Vagina (tissue), 2 donors: ENCODE data around the gene TSNAX. TPM values are rescaled to one million over a fixed set of nuclear protein-coding genes. Genes with fewer than 3 reads are reported as not detected.
A peak's percentile ranks its signal among the peaks of the same experiment; 100 is the strongest.
"Not testable (repeated sequence)": the region's sequence is repeated elsewhere in the genome, so short reads cannot be mapped to it uniquely, and the experiment has no call there.

ENCODE experiments used
- DNase-seq, 2 donors: peaks; one replicate each; pipeline ENCODE4 v3.0.0-alpha.2; 2017; ENCODE audit errors: extremely low spot score in 2 of 2
- H3K27ac ChIP-seq: fragments of 200-600 bp; sonication (generic); one replicate; pipeline ENCODE4 v1.5.1; 2019
- H3K27me3 ChIP-seq: fragments of 200-600 bp; sonication (generic); one replicate; pipeline ENCODE4 v1.5.1; 2019
- H3K36me3 ChIP-seq, 2 donors: fragments of 200-600 bp; sonication (generic); one replicate each; pipeline ENCODE4 v1.5.1; 2017 to 2019
- H3K4me1 ChIP-seq: fragments of 200-600 bp; sonication (generic); one replicate; pipeline ENCODE4 v1.5.1; 2019
- H3K4me3 ChIP-seq, 2 donors: fragments of 200-600 bp; sonication (generic); 1 replicate in 1 of 2; 2 replicates in 1 of 2; pipeline ENCODE4 v1.5.1; 2016 to 2019
- H3K9me3 ChIP-seq: fragments of 200-600 bp; sonication (generic); one replicate; pipeline ENCODE4 v1.5.1; 2019
- CTCF ChIP-seq, 3 experiments: fragments of 450-650 bp in 2 of 3; fragments of 200-600 bp in 1 of 3; sonication (generic) in 1 of 3; IDR thresholded peaks; one replicate each; pipeline ENCODE4 v1.5.1; 2017 to 2019; ENCODE audit warnings: antibody characterized with exemption in 3 of 3, mild to moderate bottlenecking in 2 of 3, moderate library complexity in 2 of 3
- POLR2A ChIP-seq, 2 donors: fragments of 450-650 bp; IDR thresholded peaks; one replicate each; pipeline ENCODE4 v1.6.1; 2017; ENCODE audit warnings: antibody characterized with exemption in 2 of 2, mild to moderate bottlenecking in 2 of 2, moderate library complexity in 2 of 2
- POLR2AphosphoS5 ChIP-seq, 2 donors: sonication (generic); formaldehyde crosslinking; IDR thresholded peaks; one replicate each; pipeline ENCODE4 v1.9.0; 2017; ENCODE audit warnings: antibody characterized with exemption in 2 of 2, mild to moderate bottlenecking in 2 of 2, low read depth in 1 of 2; ENCODE audit not compliant: insufficient read depth in 1 of 2
- intact Hi-C: fragments of 100-400 bp; cut with DNase I; formaldehyde crosslinking; loops from one replicate; pipeline ENCODE4 v1.15.1; 2023
- total RNA-seq: library from RNA; depleted of rRNA; stranded (reverse); fragments of >200 nt; gene quantifications from one replicate; pipeline ENCODE4 v1.2.3, GENCODE V29; 2016

TSNAX gene
- total RNA-seq, 1 donor from 2014 or later = 20.4 TPM

DNA sequence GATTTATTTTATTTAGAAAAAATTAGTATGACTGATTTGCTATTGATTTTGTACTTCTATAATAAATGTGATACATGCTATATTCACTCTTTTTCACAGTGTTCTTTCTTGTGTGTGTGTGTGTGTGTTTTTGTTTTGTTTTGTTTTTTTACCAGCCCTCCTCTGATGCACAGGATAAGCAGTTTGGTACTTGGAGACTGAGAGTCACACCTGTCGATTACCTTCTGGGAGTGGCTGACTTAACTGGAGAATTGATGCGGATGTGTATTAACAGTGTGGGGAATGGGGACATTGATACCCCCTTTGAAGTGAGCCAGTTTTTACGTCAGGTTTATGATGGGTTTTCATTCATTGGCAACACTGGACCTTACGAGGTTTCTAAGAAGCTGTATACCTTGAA lies 35.9 kb downstream of the TSNAX start:
- TF ChIP-seq CTCF (IDR thresholded peaks at IDR 0.05) (no peak), POLR2AphosphoS5 (IDR thresholded peaks at IDR 0.05; ENCODE audit: insufficient read depth in 1 of 2, low read depth in 1 of 2) (no peak), POLR2A (IDR thresholded peaks at IDR 0.05) (no peak)

DNA sequence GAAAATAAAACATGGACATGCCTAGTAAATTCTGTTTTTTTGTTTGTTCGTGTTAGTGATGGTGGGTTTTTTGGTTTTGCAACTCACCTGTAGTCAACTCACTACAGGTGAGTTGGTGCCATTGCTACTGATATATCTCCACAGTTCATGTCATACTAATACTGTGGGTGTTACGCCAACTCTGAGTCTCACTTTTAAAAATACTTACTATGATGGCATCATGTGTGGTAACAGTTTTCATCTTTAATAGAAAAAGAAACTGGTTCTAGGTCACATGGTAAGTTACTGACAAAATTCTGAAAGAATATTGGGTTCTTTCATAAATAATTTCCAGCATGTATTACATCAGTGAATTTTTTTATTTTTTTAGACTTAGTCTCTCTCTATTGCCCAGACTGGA lies 38.0 kb downstream of the TSNAX start:
- no peak for TF ChIP-seq POLR2A (IDR thresholded peaks at IDR 0.05)
- no peak for TF ChIP-seq POLR2AphosphoS5 (IDR thresholded peaks at IDR 0.05; ENCODE audit: insufficient read depth in 1 of 2, low read depth in 1 of 2)
- TF ChIP-seq CTCF (IDR thresholded peaks at IDR 0.05) = no peak
- no peak for DNase-seq
- intact Hi-C loops = no loop called here
- H3K27ac ChIP-seq = no peak overlapping the region
- no peaks in the 10 kb centered on the region for H3K9me3 ChIP-seq
- H3K36me3 ChIP-seq = peaks cover 0 to 13% of the 10 kb centered on the region in 2 donors
- H3K27me3 ChIP-seq = no peaks in the 10 kb centered on the region
- H3K4me3 ChIP-seq = no peak overlapping the region
- no peaks in the 10 kb centered on the region for H3K4me1 ChIP-seq

More for the DNA sequence above, 35.9 kb downstream of the TSNAX start:
- no peak for DNase-seq
- Histone ChIP-seq H3K9me3 (no peaks in the 10 kb centered on the region), H3K4me1 (no peaks in the 10 kb centered on the region), H3K36me3 (peaks cover 0 to 16% of the 10 kb centered on the region in 2 donors), H3K27ac (no peak overlapping the region), H3K27me3 (no peaks in the 10 kb centered on the region), H3K4me3 (no peak overlapping the region)
- intact Hi-C loops = no loop called here

- peaks cover 12% of the 10 kb centered on the region for H3K4me1 ChIP-seq
- H3K9me3 ChIP-seq, intact Hi-C loops, DNase-seq, H3K27me3 ChIP-seq, H3K4me3 ChIP-seq, H3K27ac ChIP-seq, H3K36me3 ChIP-seq: not testable (repeated sequence)
These were observed 41.8 kb downstream of the TSNAX start for GRCh38 chr1:231570262-231570661.

- H3K36me3 ChIP-seq = peaks cover 0 to under 1% of the 10 kb centered on the region in 2 donors
- H3K27me3 ChIP-seq = no peaks in the 10 kb centered on the region
- H3K4me3 ChIP-seq = no peak overlapping the region
- no peak for DNase-seq
- no peaks in the 10 kb centered on the region for H3K9me3 ChIP-seq
- intact Hi-C loops = no loop called here
- H3K27ac ChIP-seq = no peak overlapping the region
- peaks cover 12% of the 10 kb centered on the region for H3K4me1 ChIP-seq
- TF ChIP-seq POLR2AphosphoS5 (IDR thresholded peaks at IDR 0.05; ENCODE audit: insufficient read depth in 1 of 2, low read depth in 1 of 2) (peak in 1 of 2 donors; percentile 75), CTCF (IDR thresholded peaks at IDR 0.05) (no peak)
These were observed 43.4 kb downstream of the TSNAX start for GRCh38 chr1:231571904-231572303.

- TF ChIP-seq CTCF (IDR thresholded peaks at IDR 0.05) (no peak), POLR2A (IDR thresholded peaks at IDR 0.05) (no peak), POLR2AphosphoS5 (IDR thresholded peaks at IDR 0.05; ENCODE audit: insufficient read depth in 1 of 2, low read depth in 1 of 2) (no peak)
- DNase-seq = no peak
- H3K4me3 ChIP-seq = no peak overlapping the region
- no peak overlapping the region for H3K27ac ChIP-seq
- H3K4me1 ChIP-seq = peaks cover 12% of the 10 kb centered on the region
- no peaks in the 10 kb centered on the region for H3K9me3 ChIP-seq
- no peaks in the 10 kb centered on the region for H3K27me3 ChIP-seq
- intact Hi-C loops = no loop called here
- H3K36me3 ChIP-seq = no peaks in the 10 kb centered on the region
These were observed 47.0 kb downstream of the TSNAX start for GRCh38 chr1:231575472-231575871.
